Heart left ventricle (tissue), 16 donors: Measurements from ENCODE around the gene SLC43A3. TPM values are rescaled to one million over a fixed set of nuclear protein-coding genes. Genes with fewer than 3 reads are reported as not detected.

Experiments
- ATAC-seq, 4 donors: fragments of 200-7000 bp; cut with Tn5 transposase; one replicate each; pipeline ENCODE4 v1.9.1; 2020 to 2022; ENCODE audit warnings: moderate library complexity in 4 of 4, mild to moderate bottlenecking in 3 of 4, moderate number of reproducible peaks in 1 of 4
- DNase-seq, 5 donors: peaks; one replicate each; pipeline ENCODE4 v3.0.0-alpha.2; 2020
- H3K27ac ChIP-seq, 12 donors: fragments of 200-600 bp; sonication (generic) in 4 of 12; one replicate each; pipeline versions ENCODE4 v1.5.0 to v1.8.0; 2016 to 2022; ENCODE audit warnings: mild to moderate bottlenecking in 2 of 12
- H3K27me3 ChIP-seq, 9 donors: fragments of 200-600 bp; sonication (generic) in 2 of 9; one replicate each; pipeline versions ENCODE4 v1.5.1 to v1.8.0; 2016 to 2022; ENCODE audit warnings: mild to moderate bottlenecking in 3 of 9
- H3K36me3 ChIP-seq, 9 donors: fragments of 200-600 bp; sonication (generic) in 2 of 9; one replicate each; pipeline versions ENCODE4 v1.5.0 to v1.8.0; 2018 to 2022; ENCODE audit warnings: mild to moderate bottlenecking in 2 of 9
- H3K4me1 ChIP-seq, 12 donors: fragments of 200-600 bp; sonication (generic) in 4 of 12; one replicate each; pipeline versions ENCODE4 v1.5.0 to v1.8.0; 2016 to 2022; ENCODE audit warnings: mild to moderate bottlenecking in 3 of 12
- H3K4me3 ChIP-seq, 12 donors: fragments of 200-600 bp; sonication (generic) in 4 of 12; one replicate each; pipeline versions ENCODE4 v1.5.0 to v1.8.0; 2017 to 2022; ENCODE audit warnings: mild to moderate bottlenecking in 9 of 12, moderate library complexity in 4 of 12
- H3K9me3 ChIP-seq, 12 donors: fragments of 200-600 bp; sonication (generic) in 4 of 12; one replicate each; pipeline versions ENCODE4 v1.5.0 to v1.8.0; 2016 to 2022; ENCODE audit warnings: mild to moderate bottlenecking in 1 of 12
- CTCF ChIP-seq, 12 donors: fragments of 200-600 bp; sonication (generic) in 4 of 12; IDR thresholded peaks; one replicate each; pipeline versions ENCODE4 v1.5.0 to v1.8.0; 2018 to 2022; ENCODE audit warnings: antibody characterized with exemption in 12 of 12, mild to moderate bottlenecking in 5 of 12
- POLR2A ChIP-seq, 2 donors: fragments of 450-650 bp; IDR thresholded peaks; one replicate each; pipeline ENCODE4 v1.6.1; 2017; ENCODE audit warnings: antibody characterized with exemption in 2 of 2, mild to moderate bottlenecking in 2 of 2, moderate library complexity in 2 of 2
- WGBS, 4 donors: extraction: QIAGEN DNeasy Blood & Tissue Kit in 2 of 4; methylation state at CpG; one replicate each; pipeline versions ENCODE4 v1.1.5 to v1.1.7; 2013 to 2018; 5-methylcytosine and 5-hydroxymethylcytosine counted together
- intact Hi-C, 10 donors: fragments of 100-400 bp; cut with DNase I; formaldehyde crosslinking; loops; one replicate each; pipeline versions ENCODE4 v1.11.1 to v1.14.2; 2022
- polyA plus RNA-seq, 2 donors: library from polyadenylated mRNA; stranded (reverse); fragments of 200-250 nt; gene quantifications; one replicate each; pipeline ENCODE4 v1.2.3, GENCODE V29; 2013
- total RNA-seq, 9 donors: library from RNA; depleted of rRNA in 2 of 9; stranded (reverse); fragments of >200 nt in 2 of 9; fragmentation: NEBNext Ultra II Directional in 3 of 9; extraction: Animal tissue kit (Norgen Biotek cat#: 25700) in 3 of 9; gene quantifications; one replicate each; pipeline versions ENCODE4 v1.1.0 to v1.2.4, GENCODE V29; 2016 to 2023
- donor health status: ischemic (EF 13 %, LVEDD 7.1; RV severe dilation, severe dysfunction).
- donor health status: healthy with polysubstance abuse.
- donor health status: DM: no; HTN: yes; CAD: no.
- donor health status: DM: no; HTN: no; CAD: no.
- donor health status: ischemic (EF 25% LVEDD 6.9; RV normal size, moderate dysfunction).
- donor health status: ischemic (EF 25% LVEDD 5.7; RV mildly dilated, moderate dysfunction).
- donor health status: healthy.
- donor health status: DM: yes; HTN: yes; CAD: no.
- donor health status: ischemic (EF 35%, LVEDD 5.7; RV mildly dilated, moderate dysfunction).
- donor health status: nonischemic (EF 11% LVEDD 7.7; RV severe dilation, severe dysfunction).
- donor health status: DM: yes; HTN: yes; CAD: no.
- donor health status: PGD.
- donor health status: ischemic (EF 29% LVEDD 5.4; RV normal size, mild dysfunction).
- donor health status: nonischemic (EF 23%, LVEDD 6.1; RV moderate dilation, normal function).

The SLC43A3 gene
- total and polyA plus RNA-seq, 11 donors, result 13.5 to 56.9 (median 23.6) TPM

- H3K4me3 ChIP-seq, result no peak overlapping the region
- H3K27ac ChIP-seq, result no peak overlapping the region
- no peak for TF ChIP-seq CTCF (IDR thresholded peaks at IDR 0.05)
- no peak for TF ChIP-seq POLR2A (IDR thresholded peaks at IDR 0.05)
- peaks cover 0 to 8% (median 0%) of the 10 kb centered on the region in 9 donors for H3K27me3 ChIP-seq
- intact Hi-C loops, result no loop called here
- no peaks in the 10 kb centered on the region for H3K9me3 ChIP-seq
- no peak for ATAC-seq
- no peak for DNase-seq
- H3K4me1 ChIP-seq, result peaks cover 3 to 26% (median 12%) of the 10 kb centered on the region in 12 donors
- no peaks in the 10 kb centered on the region for H3K36me3 ChIP-seq
- 79 to 98% (median 93%) methylated on average over 3 of the region's 3 CpGs for WGBS, 4 donors
Observed at GRCh38 chr11:57471496-57471895, 44.6 kb upstream of the SLC43A3 start.

GRCh38 chr11:57469268-57469667 is 42.3 kb upstream of the SLC43A3 start:
- Histone ChIP-seq H3K27me3 (peaks cover 0 to 8% (median 0%) of the 10 kb centered on the region in 9 donors), H3K9me3 (no peaks in the 10 kb centered on the region), H3K27ac (no peak overlapping the region), H3K4me1 (peaks cover 0 to 6% (median 0%) of the 10 kb centered on the region in 12 donors), H3K4me3 (no peak overlapping the region), H3K36me3 (no peaks in the 10 kb centered on the region)
- intact Hi-C loops, result no loop called here
- 79 to 82% (median 79%) methylated on average over 5 of the region's 5 CpGs for WGBS, 4 donors
- no peak for ATAC-seq
- DNase-seq, result no peak
- TF ChIP-seq CTCF (IDR thresholded peaks at IDR 0.05) (no peak), POLR2A (IDR thresholded peaks at IDR 0.05) (no peak)

GRCh38 chr11:57468276-57468675 is 41.4 kb upstream of the SLC43A3 start:
- ATAC-seq (no peak), DNase-seq (no peak)
- TF ChIP-seq POLR2A (IDR thresholded peaks at IDR 0.05) (no peak), CTCF (IDR thresholded peaks at IDR 0.05) (no peak)
- H3K9me3 ChIP-seq, result no peaks in the 10 kb centered on the region
- H3K27ac ChIP-seq, result no peak overlapping the region
- H3K4me3 ChIP-seq, result no peak overlapping the region
- intact Hi-C loops, result no loop called here
- H3K36me3 ChIP-seq, result no peaks in the 10 kb centered on the region
- peaks cover 0 to 8% (median 0%) of the 10 kb centered on the region in 9 donors for H3K27me3 ChIP-seq
- no peaks in the 10 kb centered on the region for H3K4me1 ChIP-seq
- WGBS, 4 donors, result 62 to 80% (median 67%) methylated on average over 4 of the region's 4 CpGs

- Histone ChIP-seq H3K4me3 (no peak overlapping the region), H3K4me1 (no peaks in the 10 kb centered on the region), H3K9me3 (no peaks in the 10 kb centered on the region), H3K27ac (no peak overlapping the region), H3K36me3 (no peaks in the 10 kb centered on the region), H3K27me3 (peaks cover 0 to 5% (median 0%) of the 10 kb centered on the region in 9 donors)
- ATAC-seq, result no peak
- no peak for TF ChIP-seq CTCF (IDR thresholded peaks at IDR 0.05)
- no peak for TF ChIP-seq POLR2A (IDR thresholded peaks at IDR 0.05)
- intact Hi-C loops, result no loop called here
- 71 to 83% (median 80%) methylated on average over 23 of the region's 23 CpGs for WGBS, 4 donors
- no peak for DNase-seq
Observed at GRCh38 chr11:57467508-57468157, 40.7 kb upstream of the SLC43A3 start.
